MM.1S (cell line): Measurements from ENCODE around the gene CPA2.

Experiments
- DNase-seq: peaks from one replicate; pipeline ENCODE4 v3.0.0-alpha.2; 2015
- H2AFZ ChIP-seq: fragments of 300-600 bp; sonication (generic); 2 replicates; pipeline ENCODE4 v1.6.0; 2016; ENCODE audit warnings: antibody characterized with exemption, low read length
- H3F3A ChIP-seq: fragments of 300-600 bp; sonication (generic); 2 replicates; pipeline ENCODE4 v1.6.1; 2016; ENCODE audit warnings: mild to moderate bottlenecking, antibody characterized with exemption, low read length, moderate library complexity, mixed read lengths; ENCODE audit not compliant: insufficient read depth
- H3K27ac ChIP-seq: fragments of 300-600 bp; sonication (generic); 2 replicates; pipeline ENCODE4 v1.5.1; 2016; ENCODE audit warnings: mild to moderate bottlenecking, low read length
- H3K27me3 ChIP-seq: fragments of 300-600 bp; sonication (generic); replicated peaks from 2 replicates; pipeline ENCODE4 v1.6.0; 2016; ENCODE audit warnings: low read length; ENCODE audit not compliant: insufficient read depth
- H3K36me3 ChIP-seq: fragments of 300-600 bp; sonication (generic); replicated peaks from 2 replicates; pipeline ENCODE4 v1.6.1; 2016; ENCODE audit warnings: mild to moderate bottlenecking, low read length, mixed read lengths; ENCODE audit not compliant: insufficient read depth
- H3K4me1 ChIP-seq: fragments of 300-600 bp; sonication (generic); 2 replicates; pipeline ENCODE4 v1.6.1; 2016; ENCODE audit warnings: low read length, mixed read lengths
- H3K4me2 ChIP-seq: fragments of 300-600 bp; sonication (generic); 2 replicates; pipeline ENCODE4 v1.6.0; 2016; ENCODE audit warnings: low read depth, low read length
- H3K4me3 ChIP-seq: fragments of 300-600 bp; sonication (generic); 2 replicates; pipeline ENCODE4 v1.5.1; 2016; ENCODE audit warnings: low read length, mixed read lengths
- H3K79me2 ChIP-seq: fragments of 300-600 bp; sonication (generic); 2 replicates; pipeline ENCODE4 v1.6.1; 2016; ENCODE audit warnings: mixed run types, low read length, mixed read lengths
- H3K9ac ChIP-seq: fragments of 300-600 bp; sonication (generic); 2 replicates; pipeline ENCODE4 v1.6.1; 2016; ENCODE audit warnings: low read length, mixed read lengths
- H3K9me2 ChIP-seq: fragments of 300-600 bp; sonication (generic); replicated peaks from 2 replicates; pipeline ENCODE4 v1.6.1; 2016; ENCODE audit warnings: mild to moderate bottlenecking, low read length, mixed read lengths; ENCODE audit not compliant: insufficient read depth
- H3K9me3 ChIP-seq: fragments of 300-600 bp; sonication (generic); replicated peaks from 2 replicates; pipeline ENCODE4 v1.6.1; 2016; ENCODE audit warnings: mild to moderate bottlenecking, low read length, mixed read lengths; ENCODE audit not compliant: insufficient read depth
- H4K20me1 ChIP-seq: fragments of 300-600 bp; sonication (generic); 2 replicates; pipeline ENCODE4 v1.6.1; 2016; ENCODE audit warnings: mild to moderate bottlenecking, low read length, moderate library complexity, mixed read lengths; ENCODE audit not compliant: insufficient read depth
- CTCF ChIP-seq: fragments of 300-600 bp; sonication (generic); IDR thresholded peaks from 2 replicates; pipeline ENCODE4 v1.5.1; 2016; ENCODE audit warnings: antibody characterized with exemption, low read length, mixed read lengths
- EZH2 ChIP-seq: fragments of 300-600 bp; sonication (generic); optimal IDR thresholded peaks from 2 replicates; pipeline ENCODE3; 2017; ENCODE audit warnings: low read depth, mild to moderate bottlenecking, antibody characterized with exemption, low read length, mixed read lengths
- EZH2phosphoT487 ChIP-seq: fragments of 300-600 bp; sonication (generic); IDR thresholded peaks from 2 replicates; pipeline ENCODE4 v1.6.1; 2018; ENCODE audit warnings: antibody characterized with exemption, low read length

Gene CPA2

DNA sequence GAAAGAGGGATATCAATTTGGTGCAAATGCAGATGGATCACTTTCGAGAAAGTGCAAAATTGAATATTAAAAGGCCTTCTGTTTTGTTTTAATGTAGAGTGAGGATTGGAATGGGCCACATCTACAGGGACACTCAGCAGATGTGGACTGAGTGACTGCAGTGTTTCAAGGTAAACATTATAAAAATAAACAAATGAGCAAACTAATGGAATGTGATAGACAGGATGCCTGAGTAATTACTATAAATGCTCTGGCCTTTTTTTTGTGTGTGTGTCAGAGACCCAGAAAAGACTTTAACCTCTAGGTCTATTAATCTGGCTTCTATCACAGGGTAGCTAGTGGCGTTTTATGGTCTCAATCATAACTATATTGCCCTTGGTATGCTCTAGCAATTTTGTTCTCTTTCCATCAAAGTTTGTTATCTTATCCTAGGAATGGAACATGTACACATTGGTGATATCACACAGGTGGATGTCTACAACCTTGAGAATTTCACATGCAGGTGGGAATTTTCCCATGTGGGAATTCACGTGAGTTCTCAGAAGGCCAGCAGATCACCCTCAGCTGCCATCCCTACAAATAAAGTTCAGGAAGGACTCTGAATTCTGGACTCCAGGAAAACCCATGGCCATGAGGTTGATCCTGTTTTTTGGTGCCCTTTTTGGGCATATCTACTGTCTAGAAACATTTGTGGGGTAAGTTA lies at the start of gene CPA2:
TSS of gene CPA2 (plus strand) at position 606 of the 703 bp plus-strand sequence. CDS start at position 625, 19 bp downstream.
- Histone ChIP-seq H3K9me2 (no peaks in the 10 kb centered on the region), H4K20me1 (no peaks in the 10 kb centered on the region), H3K79me2 (no peaks in the 10 kb centered on the region), H3K9me3 (no peaks in the 10 kb centered on the region), H3K4me3 (no peak within 1 kb of the TSS), H3K27ac (no peak within 1 kb of the TSS), H3F3A (no peaks in the 10 kb centered on the region), H3K27me3 (no peaks in the 10 kb centered on the region), H3K4me1 (peaks cover 13% of the 10 kb centered on the region), H3K9ac (no peak within 1 kb of the TSS), H3K36me3 (no peaks in the 10 kb centered on the region), H3K4me2 (no peak within 1 kb of the TSS), H2AFZ (no peak within 1 kb of the TSS)
- no peak for DNase-seq
- TF ChIP-seq EZH2phosphoT487 (no peak), EZH2 (no peak), CTCF (no peak)

DNA sequence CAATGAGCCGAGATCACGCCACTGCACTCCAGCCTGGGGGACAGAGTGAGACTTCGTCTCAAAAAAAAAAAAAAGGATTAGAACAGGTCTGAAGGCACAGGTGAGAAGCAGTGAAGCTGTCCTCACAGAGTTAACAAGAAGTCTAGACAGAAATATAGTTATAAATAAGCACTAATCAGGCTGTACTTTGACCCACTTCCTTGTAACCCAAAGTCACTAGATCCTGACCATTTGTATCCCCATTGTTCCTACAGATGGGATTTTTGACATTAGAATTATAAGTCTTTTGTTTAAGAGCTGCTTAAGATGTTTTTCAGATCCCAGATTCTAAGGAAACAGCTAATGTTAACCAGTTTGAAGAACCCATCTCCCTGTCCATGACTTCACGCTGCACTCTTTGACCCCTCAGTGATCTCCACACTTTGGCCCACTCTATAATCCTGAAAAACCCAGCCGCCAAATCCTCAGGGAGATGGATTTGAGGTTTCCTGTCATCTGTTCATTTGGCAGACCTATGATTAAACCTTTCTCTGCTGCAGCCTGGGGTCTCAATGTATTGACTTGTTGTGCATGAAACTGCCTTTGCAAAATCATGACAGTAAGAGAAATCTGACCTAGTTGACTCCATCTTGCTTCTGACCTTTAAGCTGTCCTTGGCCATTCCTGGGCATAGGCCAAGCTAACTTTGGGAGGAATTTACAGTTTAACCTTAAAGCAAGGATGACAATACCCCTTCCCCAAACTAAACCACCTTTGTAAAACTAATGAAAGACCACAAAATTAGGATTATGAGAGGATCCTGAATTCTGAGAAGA lies 47.6 kb upstream of the CPA2 start:
- H3K4me1 ChIP-seq = peaks cover 5% of the 10 kb centered on the region
- no peaks in the 10 kb centered on the region for H3K27me3 ChIP-seq
- H3K9me2 ChIP-seq = no peaks in the 10 kb centered on the region
- H3K27ac ChIP-seq = no peak overlapping the region
- no peaks in the 10 kb centered on the region for H3K9me3 ChIP-seq
- no peaks in the 10 kb centered on the region for H3K79me2 ChIP-seq
- TF ChIP-seq CTCF (no peak), EZH2phosphoT487 (no peak), EZH2 (no peak)
- H3K4me3 ChIP-seq = no peak overlapping the region
- H4K20me1 ChIP-seq = no peaks in the 10 kb centered on the region
- peaks cover 13% of the 10 kb centered on the region for H3F3A ChIP-seq
- H3K36me3 ChIP-seq = no peaks in the 10 kb centered on the region
- H3K9ac ChIP-seq = no peak overlapping the region
- H3K4me2 ChIP-seq = no peak overlapping the region
- no peak overlapping the region for H2AFZ ChIP-seq
- DNase-seq = no peak

- H3K27me3 ChIP-seq = no peaks in the 10 kb centered on the region
- peaks cover 13% of the 10 kb centered on the region for H3F3A ChIP-seq
- H2AFZ ChIP-seq = no peak overlapping the region
- H3K4me1 ChIP-seq = peaks cover 8% of the 10 kb centered on the region
- DNase-seq = no peak
- no peaks in the 10 kb centered on the region for H3K79me2 ChIP-seq
- no peak for TF ChIP-seq CTCF
- no peak for TF ChIP-seq EZH2
- no peak for TF ChIP-seq EZH2phosphoT487
- no peak overlapping the region for H3K27ac ChIP-seq
- H3K36me3 ChIP-seq = no peaks in the 10 kb centered on the region
- H3K9me3 ChIP-seq = no peaks in the 10 kb centered on the region
- H3K9ac ChIP-seq = no peak overlapping the region
- no peaks in the 10 kb centered on the region for H4K20me1 ChIP-seq
- no peak overlapping the region for H3K4me3 ChIP-seq
- H3K9me2 ChIP-seq = no peaks in the 10 kb centered on the region
- no peak overlapping the region for H3K4me2 ChIP-seq
Measured at GRCh38 chr7:130219871-130220270, 46.8 kb upstream of the CPA2 start.
